SKM-1 (cell line): ENCODE data around the gene SYT2.
"Not testable (repeated sequence)": the region's sequence is repeated elsewhere in the genome, so short reads cannot be mapped to it uniquely, and the experiment has no call there.

Experiments
- DNase-seq: peaks from one replicate; lab custom pipeline; 2025; ENCODE audit not compliant: unreplicated experiment; lab: John Stamatoyannopoulos, UW

The SYT2 gene

DNA sequence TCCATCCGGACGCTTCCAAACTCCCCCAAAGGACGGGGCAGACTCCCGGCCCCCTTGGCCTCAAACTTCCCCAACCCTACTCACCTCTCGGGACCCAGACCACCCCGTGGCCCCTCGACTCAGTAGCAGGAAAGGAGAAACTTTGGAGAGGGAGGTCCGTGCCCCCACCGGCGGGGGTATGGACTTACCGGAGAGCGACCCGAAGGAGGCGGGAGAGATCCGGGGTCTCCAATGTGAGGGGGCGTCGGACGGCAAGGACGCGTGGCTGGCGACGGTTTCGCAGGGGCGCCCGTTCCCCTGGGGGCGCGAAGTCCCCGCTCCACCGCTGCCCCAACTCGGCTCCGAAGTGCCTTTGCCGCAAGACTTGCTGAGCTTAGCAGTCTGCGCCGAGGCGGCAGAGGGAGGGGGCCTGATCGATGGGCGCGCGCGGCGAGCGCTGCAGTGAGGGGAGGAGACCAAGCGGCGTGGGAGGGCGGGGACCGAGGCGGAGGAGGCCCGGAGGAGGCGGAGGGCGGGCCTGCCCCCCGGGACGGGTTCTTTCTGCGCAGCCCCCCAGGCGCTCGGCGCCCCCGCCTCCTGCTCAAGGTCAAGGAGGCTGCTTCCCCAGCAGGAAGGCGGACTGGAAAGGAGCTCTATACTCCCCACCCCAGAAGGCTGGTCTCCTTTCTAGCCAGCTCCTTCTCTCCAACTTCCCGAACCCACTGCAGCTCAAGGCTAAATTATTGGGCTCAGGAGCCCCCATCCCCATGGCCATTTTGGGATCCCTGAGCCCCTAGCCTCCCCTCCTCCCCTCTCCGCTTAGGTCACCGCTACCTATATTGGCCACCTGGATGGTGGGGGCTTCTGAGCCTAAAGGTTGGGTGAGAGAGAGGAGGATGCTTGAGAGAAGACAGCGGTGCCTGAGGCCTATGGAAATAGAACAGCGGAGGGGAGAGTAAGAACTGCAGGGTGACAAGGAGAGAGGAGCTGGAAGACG, at the start of gene SYT2:
SYT2 (minus strand) TSS at position 385 of the 976 bp plus-strand sequence. CDS start 104,682 bp downstream, outside the sequence.
- no peak for DNase-seq

DNA sequence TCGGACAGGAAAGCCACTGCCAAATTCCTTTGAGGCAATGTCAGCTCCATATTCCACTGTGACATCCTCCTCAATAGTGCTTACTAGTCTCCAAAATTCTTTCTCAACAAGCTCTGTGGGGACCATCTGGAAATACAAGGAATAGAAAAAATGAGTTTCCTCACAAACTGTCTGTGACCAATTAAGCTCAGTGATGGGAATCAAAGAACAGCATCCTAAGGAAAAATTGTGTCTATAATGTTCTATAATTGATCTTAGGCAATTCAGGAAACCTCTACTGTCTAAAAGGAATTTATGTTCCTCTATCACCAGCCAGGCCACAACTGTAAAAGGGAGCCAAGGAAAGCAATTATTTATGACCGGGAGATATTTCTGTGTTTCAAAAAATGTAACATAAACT, 46.1 kb upstream of the SYT2 start:
- no peak for DNase-seq

DNA sequence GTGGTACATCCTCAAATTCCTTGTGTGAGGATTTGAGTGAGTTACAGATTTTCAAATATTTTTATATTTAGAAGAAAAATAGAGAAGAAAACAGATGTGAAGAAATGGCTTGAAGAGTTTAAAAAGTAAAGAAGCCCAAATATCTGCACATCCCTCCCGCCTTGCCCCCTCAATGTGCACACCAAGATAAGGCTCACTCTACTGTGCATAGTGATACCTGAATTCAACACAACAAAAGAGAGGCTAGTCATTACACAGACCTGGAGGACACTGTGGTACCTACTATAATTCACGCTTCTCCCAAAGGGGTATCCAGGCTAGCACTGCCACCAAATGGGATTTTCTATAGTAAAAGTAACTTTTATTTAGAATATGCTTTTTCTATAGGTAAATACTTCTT, 44.0 kb upstream of the SYT2 start:
- no peak for DNase-seq

DNA sequence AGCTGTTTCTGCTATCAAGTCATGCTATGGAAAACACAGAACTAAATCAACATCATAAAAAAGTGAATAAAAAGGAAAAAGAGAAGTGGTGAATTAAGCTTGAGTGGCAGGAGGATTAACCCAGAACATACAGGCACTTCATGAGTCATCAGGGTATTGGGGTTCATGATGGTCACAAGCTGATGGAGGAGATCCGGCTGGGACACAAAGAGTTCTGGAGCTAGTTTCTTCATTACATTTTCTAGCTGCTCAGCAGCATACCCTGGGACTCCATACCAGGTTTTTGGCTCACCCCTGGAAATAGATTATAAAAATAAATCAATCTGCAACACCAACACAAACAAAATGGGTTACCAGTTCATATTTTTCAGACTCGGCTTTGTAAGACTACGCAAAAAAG, 42.5 kb upstream of the SYT2 start:
- no peak for DNase-seq

GRCh38 chr1:202750761-202751160, 40.5 kb upstream of the SYT2 start:
- no peak for DNase-seq

- DNase-seq, result no peak
These were observed 39.8 kb upstream of the SYT2 start for GRCh38 chr1:202750024-202750423.

DNA sequence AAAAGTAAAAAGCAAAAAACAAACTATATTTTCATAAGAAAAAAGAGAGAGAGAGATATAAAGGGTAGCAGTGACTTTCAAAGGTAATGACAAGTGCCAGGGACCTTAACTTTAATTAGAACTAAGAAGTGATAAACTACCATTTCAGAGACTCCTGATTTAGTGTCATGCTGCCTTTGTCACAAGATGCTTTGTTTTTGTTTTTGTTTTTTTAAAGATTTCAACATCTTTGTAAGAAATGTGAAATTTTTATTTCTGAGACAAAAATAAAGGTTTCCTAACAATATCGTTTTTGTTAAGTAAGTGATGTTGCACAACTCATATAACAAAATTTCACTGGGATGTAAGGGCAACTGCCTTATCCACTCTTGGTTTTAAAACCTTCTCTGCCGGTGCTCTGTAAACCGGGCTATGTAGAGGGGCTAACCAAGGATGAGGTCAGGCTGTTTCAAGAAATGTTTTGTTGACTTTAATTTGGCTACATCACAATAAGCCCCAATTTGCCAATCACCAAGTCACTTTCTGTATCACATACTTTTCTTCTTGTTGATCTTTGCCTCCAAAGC, 35.2 kb upstream of the SYT2 start:
- DNase-seq, result no peak

DNA sequence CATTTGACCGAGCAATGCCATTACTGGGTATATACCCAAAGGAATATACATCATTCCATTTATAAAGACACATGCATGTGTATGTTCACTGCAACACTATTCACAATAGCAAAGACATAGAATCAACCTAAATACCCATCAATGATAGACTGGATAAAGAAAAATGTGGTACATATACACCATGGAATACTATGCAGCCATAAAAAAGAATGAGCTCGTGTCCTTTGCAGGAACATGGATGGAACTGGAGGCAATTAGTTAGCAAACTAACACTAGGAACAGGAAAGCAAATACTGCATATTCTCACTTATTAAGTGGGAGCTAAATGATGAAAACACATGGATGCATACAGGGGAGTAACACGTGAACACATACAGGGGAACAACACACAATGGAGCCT, 34.5 kb upstream of the SYT2 start:
- DNase-seq, result not testable (repeated sequence)

- DNase-seq, result no peak
These were observed 32.2 kb upstream of the SYT2 start for GRCh38 chr1:202742496-202742895.

DNA sequence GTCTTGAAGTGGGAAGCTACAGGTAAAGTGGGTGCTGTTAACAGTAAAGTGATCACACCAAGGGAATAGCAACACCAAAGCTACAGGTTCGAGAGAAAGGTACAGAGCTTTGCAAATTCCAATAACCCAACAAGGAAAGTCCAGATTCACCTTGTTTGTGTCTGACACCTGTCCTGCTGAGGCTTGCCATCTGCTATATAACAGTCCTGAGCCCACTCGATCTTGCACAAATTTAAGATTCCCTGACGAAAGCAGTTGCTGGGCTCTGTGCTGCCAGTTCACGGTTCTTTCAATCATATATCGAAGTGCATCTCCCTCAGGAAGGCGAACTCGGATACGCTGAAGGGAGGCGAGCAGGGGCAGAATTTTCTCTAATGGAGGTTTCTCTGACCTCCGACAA, 23.0 kb upstream of the SYT2 start:
- DNase-seq, result no peak

DNA sequence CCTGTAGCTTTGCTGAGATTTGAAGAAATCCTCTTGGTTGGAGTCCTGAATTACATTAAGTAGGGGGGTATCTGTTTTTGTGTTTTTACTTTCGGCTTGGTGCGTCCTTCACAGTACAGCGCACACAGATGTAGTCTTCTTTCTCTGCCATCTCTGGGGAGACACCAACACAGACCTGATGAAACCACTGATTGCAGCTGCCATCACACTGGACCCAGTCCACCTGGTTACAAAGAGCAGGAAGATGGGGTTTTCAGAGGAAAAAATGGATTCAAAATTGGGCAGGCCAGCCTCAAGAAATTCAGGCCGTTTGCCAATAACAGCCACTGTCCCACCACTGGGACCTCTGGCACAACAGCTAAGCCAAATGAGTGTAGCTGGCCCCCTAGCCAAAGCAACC, 18.7 kb upstream of the SYT2 start:
- DNase-seq, result no peak

GRCh38 chr1:202725526-202725925, 15.3 kb upstream of the SYT2 start:
- DNase-seq, result no peak

- no peak for DNase-seq
These were observed 13.5 kb upstream of the SYT2 start for GRCh38 chr1:202723708-202724107.

DNA sequence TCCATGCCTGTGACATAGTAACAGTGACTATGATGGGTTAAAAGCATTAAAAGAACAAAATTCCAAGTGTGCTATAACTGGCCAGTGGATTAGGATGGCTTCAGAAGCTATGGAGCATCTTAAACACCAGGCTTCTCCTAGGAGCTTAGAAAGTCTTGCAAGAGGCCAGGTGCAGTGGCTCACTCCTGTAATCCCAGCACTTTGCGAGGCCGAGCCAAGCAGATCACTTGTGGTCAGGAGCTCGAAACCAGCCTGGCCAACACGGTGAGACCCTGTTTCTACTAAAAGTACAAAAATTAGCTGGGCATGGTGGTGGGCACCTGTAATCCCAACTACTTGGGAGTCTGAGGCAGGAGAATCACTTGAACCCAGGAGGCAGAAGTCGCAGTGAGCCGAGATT, 12.8 kb upstream of the SYT2 start:
- DNase-seq, result not testable (repeated sequence)

GRCh38 chr1:202716654-202717053, 6.4 kb upstream of the SYT2 start:
- no peak for DNase-seq

- not testable (repeated sequence) for DNase-seq
These were observed 3.9 kb upstream of the SYT2 start for GRCh38 chr1:202714202-202714601.

DNA sequence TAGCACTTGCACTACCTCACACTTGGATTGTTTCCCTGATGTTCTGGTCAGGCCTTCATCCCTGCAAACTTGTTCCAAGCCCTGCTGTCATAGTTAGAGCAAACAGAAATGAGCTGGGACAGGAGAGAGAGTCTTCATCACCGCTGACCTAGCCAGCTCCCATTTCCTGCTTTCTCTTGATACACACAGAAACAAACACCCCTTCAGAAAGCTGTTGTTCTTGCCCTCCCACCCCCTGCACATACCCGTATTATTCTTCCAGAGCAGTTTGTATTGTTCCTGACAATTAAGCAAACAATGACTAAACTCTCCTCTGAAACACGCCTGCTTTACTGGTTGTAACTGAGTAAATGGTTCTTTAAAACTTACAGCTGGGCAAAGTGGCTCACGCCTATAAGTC, 2.9 kb upstream of the SYT2 start:
- no peak for DNase-seq

DNA sequence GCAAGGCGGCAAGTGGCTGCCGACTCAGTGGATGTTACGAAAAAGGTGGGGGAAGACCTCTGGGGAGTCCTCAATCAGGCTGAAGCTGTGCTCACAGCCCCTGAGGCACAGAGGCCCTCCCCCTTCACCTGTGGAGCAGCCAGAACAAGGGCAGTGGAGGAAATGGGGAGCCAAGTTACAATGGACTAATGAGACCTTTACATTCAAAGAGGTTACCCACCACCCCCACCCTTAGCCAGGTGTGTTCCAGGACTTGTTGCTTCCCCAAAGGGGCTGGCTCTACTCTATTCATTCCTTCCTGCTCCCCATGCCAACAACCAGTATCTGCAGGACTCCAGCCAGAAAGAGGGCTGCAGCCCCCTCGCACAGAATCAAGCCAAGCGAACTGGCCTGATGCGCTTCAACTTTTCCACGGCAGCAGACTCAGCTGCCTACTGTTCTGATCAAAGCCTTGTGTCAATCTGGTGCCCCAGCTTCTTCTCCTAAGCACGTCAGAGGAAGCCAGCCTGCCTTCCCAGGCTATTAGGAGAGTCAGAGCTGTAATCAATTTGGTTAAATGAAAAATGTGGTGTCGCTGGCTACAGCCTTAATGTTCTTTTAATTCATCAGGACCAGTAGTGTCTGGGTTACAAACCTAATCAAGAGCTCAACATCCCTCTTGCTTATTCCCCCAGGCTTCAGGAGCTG, 1.8 kb upstream of the SYT2 start:
- no peak for DNase-seq

- no peak for DNase-seq
These were observed 795 bp downstream of the SYT2 start for GRCh38 chr1:202709276-202710041.

GRCh38 chr1:202708456-202709275, 1.6 kb downstream of the SYT2 start:
- no peak for DNase-seq
